ENCODE data around the gene ARFRP1.

ARFRP1 gene

GRCh38 chr20:63743210-63743970 lies 35.6 kb upstream of the ARFRP1 start:
- DNase-seq, result no peak

DNA sequence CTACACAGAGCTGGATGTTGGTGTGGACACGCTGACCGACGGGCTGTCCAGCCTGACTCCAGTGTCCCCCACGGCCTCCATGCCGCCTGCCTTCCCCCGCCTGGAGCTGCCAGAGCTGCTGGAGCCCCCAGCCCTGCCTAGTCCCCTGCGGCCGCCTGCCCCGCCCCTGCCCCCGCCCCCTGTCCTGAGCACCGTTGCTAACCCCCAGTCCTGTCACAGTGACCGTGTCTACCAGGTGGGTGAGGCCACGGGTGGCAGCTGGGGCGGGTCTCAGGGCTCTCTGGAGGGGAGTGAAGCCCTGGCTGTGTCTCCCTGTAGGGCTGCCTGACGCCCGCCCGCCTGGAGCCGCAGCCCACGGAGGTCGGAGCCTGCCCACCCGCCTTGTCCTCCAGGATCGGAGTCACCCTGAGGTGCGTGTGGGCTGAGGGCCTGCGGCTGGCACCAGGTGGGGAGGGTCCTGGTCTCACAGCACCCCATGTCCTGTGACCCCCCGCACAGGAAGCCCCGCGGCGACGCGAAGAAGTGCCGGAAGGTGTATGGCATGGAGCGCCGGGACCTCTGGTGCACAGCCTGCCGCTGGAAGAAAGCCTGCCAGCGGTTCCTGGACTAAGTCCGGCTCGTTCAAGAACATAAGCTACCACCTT lies 34.7 kb upstream of the ARFRP1 start:
- DNase-seq, result no peak

GRCh38 chr20:63741676-63742380 lies 34.1 kb upstream of the ARFRP1 start:
- DNase-seq, result no peak

GRCh38 chr20:63741354-63741675 lies 33.5 kb upstream of the ARFRP1 start:
- no peak for DNase-seq

DNA sequence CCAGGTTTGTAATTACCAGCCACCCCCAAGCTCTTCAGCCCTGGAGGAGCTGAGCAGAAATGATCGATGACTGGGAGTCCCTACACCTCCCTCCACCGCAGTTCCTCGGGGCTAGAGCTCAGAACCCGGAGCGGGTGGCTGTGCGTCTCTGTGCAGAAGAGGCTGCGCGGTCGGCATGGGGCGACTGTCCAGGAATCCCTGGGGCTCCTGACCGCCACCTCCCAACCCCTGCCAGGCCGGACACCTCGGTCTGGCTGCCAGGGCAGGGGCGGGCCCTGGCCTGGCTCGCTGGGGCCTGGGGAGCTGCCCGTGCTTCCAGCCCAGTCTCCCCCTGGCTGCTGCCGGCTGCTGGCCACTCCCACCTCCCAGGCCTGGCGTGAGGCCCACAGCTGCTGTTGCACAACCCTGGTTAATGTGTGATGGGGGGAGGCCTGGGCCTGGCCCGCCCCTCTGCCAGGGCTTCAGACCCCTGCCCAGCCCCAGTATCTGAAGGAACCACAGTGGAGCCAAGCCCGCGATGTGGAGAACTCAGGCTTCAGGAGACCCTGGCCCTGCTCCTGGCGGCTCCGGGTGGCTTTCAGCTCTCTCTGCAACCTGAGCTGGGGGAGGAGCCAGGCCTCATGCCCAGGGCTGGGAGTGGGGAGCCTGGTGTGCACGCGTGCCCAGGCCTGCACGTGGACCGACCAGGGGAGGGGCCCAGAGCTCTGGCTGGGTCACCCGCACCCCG lies 33.0 kb upstream of the ARFRP1 start:
- peak; percentile 78 for DNase-seq

GRCh38 chr20:63740070-63740626 lies 32.4 kb upstream of the ARFRP1 start:
- peak in 1 of 2 experiments; percentile 22 for DNase-seq

DNA sequence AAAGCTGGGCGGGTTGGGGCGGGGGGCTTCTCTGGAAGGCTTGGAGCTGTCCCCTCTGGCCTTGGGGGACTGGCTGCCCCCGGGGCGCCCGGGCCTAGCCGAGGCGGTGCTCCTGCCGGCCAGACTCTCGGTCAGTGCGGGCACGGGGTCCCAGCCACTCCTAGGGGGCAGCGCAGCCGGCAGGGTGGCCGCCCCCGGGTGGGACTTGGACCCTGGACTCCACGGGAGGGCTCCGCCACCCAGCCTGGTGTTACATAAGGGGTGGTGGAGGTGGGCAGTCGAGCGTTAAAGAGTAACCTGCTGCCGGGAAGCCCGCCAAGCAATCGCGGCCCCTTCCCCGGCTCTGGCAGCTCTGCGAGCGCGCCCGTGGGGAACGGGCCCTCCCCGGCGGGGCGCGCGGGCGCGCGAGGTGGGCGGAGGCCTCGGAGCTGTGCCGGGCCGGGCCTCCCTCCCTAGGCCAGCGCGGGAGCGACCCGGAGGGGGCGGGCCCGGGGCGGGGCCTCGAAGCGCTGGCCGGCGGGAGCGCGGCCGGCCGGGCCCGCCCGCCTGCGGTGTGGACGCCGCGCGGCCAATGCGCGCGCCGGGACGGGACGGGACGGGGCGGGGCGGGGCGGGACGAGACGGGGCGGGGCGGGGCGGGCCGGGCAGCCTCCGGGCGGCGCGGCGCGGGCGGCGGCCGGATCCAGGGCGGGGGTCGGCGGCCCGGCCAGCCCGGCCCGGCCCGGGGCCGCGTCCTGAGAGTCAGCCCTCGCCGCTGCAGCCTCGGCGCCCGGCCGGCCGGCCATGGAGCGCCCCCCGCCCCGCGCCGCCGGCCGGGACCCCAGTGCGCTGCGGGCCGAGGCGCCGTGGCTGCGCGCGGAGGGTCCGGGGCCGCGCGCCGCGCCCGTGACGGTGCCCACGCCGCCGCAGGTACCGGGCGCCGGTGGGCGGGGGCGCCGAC lies 31.6 kb upstream of the ARFRP1 start, which contains the start of gene SLC2A4RG:
SLC2A4RG (plus strand) TSS at position 647 of the 940 bp plus-strand sequence; CDS start at position 784, 137 bp downstream.
- peak; percentile 32 to 74 for DNase-seq

DNA sequence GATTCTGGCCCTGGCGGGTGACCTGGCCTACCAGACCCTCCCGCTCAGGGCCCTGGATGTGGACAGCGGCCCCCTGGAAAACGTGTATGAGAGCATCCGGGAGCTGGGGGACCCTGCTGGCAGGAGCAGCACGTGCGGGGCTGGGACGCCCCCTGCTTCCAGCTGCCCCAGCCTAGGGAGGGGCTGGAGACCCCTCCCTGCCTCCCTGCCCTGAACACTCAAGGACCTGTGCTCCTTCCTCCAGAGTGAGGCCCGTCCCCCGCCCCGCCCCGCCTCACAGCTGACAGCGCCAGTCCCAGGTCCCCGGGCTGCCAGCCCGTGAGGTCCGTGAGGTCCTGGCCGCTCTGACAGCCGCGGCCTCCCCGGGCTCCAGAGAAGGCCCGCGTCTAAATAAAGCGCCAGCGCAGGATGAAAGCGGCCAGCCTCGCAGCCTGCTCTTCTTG lies 30.9 kb upstream of the ARFRP1 start:
- no peak for DNase-seq

DNA sequence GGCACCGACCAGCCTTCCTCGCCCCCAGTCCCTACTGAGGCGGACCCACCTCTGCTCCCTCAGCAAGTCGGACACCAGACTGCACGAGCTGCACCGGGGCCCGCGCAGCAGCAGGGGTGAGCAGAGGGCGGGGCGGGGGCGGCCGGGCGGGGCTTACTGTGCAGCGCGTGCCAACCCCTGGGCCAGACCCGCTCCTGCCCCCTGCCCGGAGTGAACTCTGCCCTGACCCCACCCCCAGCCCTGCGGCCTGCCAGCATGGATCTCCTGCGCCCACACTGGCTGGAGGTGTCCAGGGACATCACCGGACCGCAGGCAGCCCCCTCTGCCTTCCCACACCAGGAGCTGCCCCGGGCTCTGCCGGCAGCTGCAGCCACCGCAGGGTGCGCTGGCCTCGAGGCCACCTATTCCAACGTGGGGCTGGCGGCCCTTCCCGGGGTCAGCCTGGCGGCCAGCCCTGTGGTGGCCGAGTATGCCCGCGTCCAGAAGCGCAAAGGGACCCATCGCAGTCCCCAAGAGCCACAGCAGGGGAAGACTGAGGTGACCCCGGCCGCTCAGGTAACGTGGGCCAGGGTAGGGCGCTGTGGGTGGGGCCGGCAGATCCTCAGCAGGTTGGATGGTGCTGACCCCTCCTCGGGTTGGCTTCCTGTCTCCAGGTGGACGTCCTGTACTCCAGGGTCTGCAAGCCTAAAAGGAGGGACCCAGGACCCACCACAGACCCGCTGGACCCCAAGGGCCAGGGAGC lies 30.3 kb upstream of the ARFRP1 start:
- DNase-seq, result no peak

DNA sequence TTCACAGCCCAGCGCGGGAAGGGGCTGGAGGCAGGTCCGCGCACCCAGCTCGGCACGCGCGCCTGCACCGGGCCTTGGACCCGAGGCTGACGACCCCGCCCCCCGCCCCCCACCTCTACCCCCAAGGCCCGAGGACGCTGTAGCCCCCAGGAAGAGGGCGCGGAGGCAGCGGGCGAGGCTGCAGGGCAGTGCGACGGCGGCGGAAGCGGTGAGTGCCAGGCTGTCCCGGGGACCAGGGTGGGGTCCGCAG lies 29.8 kb upstream of the ARFRP1 start:
- no peak for DNase-seq

GRCh38 chr20:63736893-63737694 lies 29.3 kb upstream of the ARFRP1 start:
- no peak for DNase-seq

DNA sequence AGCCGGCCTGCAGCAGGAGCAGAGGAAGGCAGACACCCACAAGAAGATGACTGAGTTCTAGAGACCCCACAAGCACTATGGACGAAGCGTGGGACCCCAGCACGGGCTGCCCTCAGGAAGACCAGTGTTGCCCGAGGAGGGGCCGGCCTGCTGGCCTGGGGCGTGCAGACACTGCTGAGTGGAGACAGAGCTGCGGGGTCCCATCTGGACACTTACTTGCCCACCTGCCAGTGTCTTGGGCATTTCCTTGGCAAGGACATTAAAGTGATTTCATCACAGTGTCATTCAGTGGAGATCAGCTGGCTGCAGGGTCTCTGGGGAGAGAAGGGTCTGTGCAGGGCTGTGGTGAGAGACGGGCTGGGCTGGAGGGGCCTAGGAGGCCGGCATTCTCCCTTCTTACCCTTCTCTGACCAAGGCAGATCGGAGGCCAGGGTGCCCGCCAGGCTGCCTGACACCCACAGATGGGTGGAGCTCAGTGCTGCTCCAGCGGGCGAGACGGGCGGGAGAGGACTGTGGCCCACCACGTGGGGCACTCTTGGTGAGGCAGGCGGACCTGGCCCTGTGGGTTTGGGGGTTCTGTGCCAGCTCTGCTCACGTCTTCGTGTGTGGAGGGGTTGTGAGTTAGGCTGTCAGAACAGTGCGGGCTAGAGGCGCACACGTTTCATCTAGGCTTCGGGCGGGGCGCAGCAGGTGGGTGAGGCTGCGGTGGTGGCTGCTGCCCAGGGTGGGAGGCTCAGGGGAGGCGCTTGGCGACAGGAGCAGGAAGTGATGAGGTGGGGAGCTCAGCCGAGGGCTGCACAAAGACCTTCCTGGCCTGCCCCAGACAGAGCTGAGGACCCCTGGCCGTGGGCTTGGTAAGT lies 28.3 kb upstream of the ARFRP1 start, which contains the start of gene LIME1:
LIME1 (plus strand) TSS at position 806 of the 860 bp plus-strand sequence. CDS start 886 bp downstream, outside the sequence.
- no peak for DNase-seq

- no peak for DNase-seq
Observed at GRCh38 chr20:63734946-63735858, 27.4 kb upstream of the ARFRP1 start.

DNA sequence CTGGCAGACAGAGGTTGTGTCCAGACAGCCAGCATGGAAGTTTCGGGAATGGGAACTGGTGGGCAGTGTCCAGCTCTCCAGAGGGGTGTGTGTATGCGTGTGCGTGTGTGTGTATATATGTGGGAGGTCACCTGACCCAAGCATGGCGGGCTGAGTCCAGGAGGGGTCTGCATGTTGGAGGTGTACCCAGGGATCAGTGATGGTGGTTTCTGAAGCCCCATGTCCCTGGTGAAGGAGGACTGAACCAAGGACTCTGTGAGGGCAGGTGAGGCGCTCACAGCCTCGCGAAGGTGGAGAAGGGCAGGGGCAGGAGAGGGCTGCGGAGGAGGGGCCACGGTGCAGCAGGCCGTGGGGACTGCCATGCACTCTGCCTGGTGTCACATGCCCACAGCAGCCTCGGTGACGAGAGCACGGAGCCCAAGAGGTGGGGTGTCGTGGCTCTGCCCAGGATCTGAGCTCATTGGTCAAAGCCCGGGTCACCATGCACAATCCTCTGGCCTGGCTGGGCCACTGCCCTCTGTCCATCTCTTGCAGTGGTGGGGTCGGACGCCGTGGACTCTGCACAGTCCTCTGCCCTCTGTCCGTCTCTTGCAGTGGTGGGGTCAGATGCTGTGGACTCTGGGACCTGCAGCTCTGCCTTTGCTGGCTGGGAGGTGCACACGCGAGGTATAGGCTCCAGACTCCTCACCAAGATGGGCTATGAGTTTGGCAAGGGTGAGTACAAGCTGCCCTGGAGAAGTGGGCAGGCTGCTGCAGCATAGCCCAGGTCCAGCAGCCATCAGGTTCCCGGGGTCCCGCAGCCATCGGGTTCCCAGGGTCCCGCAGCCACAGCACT lies 26.6 kb upstream of the ARFRP1 start:
- no peak for DNase-seq

DNA sequence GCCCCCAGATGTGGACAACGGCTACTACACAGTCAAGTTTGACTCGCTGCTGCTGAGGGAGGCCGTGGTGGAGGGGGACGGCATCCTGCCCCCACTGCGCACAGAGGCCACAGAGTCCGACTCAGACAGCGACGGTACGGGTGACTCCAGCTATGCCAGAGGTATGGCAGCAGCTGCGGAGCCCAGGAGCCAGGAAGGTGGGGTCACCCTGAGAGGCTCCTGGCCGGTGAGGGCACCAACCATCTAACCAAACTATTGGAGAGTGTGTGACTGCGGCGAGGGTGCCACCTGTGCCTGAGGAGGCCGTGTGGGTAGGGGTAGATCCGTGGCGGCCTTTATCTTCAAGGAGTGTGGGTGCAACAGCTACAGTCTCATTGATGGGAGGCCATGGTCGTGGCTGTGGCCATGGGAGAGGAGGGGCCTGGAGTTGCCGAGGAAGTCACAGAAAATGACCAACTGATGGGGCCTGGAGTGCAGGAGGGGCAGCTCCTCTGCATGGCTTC lies 25.9 kb upstream of the ARFRP1 start:
- no peak for DNase-seq

DNA sequence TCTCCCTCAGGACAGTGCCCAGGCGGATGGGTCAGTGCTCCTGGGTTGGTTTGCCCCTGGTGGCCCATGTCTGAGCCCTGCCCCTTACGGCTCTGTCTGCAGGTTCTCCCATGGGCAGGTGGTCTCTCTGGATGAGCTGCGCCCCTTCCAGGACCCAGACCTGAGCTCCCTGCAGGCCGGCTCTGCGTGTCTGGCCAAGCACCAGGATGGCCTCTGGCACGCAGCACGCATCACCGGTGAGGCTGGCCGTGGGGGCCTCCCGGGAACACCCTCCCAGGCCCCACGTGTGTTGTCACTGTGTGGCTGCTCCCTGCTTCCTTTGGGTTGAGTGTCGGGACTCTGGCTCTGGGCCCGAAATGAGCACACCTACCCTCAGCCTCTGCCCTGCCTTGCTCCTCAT lies 25.3 kb upstream of the ARFRP1 start:
- no peak for DNase-seq

Data from NCI-H187 (cell line).